Vagina (tissue), 2 donors: Measurements from ENCODE around the gene ARMC8.

Experiments
- CTCF ChIP-seq, 3 experiments: fragments of 450-650 bp in 2 of 3; fragments of 200-600 bp in 1 of 3; sonication (generic) in 1 of 3; IDR thresholded peaks; one replicate each; pipeline ENCODE4 v1.5.1; 2017 to 2019; ENCODE audit warnings: antibody characterized with exemption in 3 of 3, mild to moderate bottlenecking in 2 of 3, moderate library complexity in 2 of 3
- POLR2A ChIP-seq, 2 donors: fragments of 450-650 bp; IDR thresholded peaks; one replicate each; pipeline ENCODE4 v1.6.1; 2017; ENCODE audit warnings: antibody characterized with exemption in 2 of 2, mild to moderate bottlenecking in 2 of 2, moderate library complexity in 2 of 2

DNA sequence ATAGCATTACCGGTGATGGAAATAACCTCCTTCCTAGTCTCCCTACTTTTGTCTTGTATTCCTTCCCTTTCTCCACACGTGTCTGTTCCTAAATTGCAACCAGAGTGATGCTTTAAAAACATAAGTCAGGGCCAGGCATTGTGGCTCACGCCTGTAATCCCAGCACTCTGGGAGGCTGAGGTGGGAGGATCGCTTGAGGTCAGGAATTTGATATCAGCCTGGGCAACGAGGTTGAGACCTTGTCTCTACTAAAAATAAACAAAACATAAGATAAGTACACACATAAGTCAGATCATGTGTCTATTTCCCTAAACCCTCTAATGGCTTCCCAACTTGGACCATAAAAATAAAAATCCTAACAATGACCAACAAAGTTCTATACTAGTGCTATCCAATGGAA, 18.4 kb downstream of the ARMC8 start:
- TF ChIP-seq CTCF (IDR thresholded peaks at IDR 0.05) (no peak), POLR2A (IDR thresholded peaks at IDR 0.05) (no peak)
